HepG2 (cell line): ENCODE measurements around the gene SPIB. TPM values are rescaled to one million over a fixed set of nuclear protein-coding genes. Genes with fewer than 3 reads are reported as not detected.

Source experiments
- ATAC-seq: fragments of 200-7000 bp; cut with Tn5 transposase; 3 replicates; pipeline ENCODE4 v1.9.1; 2020; ENCODE audit warnings: mild to moderate bottlenecking, moderate library complexity
- BruUV-seq: library from RNA; stranded (reverse); fragments of 400-500 nt; replicated peaks from 2 replicates; lab custom pipeline; 2021; lab: Mats Ljungman, UMichigan
- CTCF ChIA-PET: fragments of 300-600 bp; formaldehyde crosslinking; extraction: SDS; loops from one replicate; lab custom pipeline; 2021; ENCODE audit warnings: low total read pairs, inconsistent platforms, low intra/inter-chr PET ratio; lab: Yijun Ruan, JAX
- POLR2A ChIA-PET: fragments of 350-600 bp; sonication (Branson Sonifier 250); formaldehyde crosslinking; loops from one replicate; lab custom pipeline; 2020; ENCODE audit warnings: antibody characterized with exemption, inconsistent platforms; lab: Yijun Ruan, JAX
- DNase-seq: peaks from one replicate; pipeline ENCODE4 v3.0.0-alpha.2; 2015; ENCODE audit warnings: low spot score
- FAIRE-seq: peaks from 3 replicates; lab custom pipeline; 2011; peaks lifted over from hg19 to GRCh38; lab: Jason Lieb, UNC
- H2AFZ ChIP-seq: one replicate; pipeline ENCODE4 v1.6.1; 2011; ENCODE audit warnings: low read length, inconsistent platforms
- H3K27ac ChIP-seq: fragments of 300-600 bp; 3 replicates; pipeline ENCODE4 v1.8.0; 2011; ENCODE audit warnings: mixed run types, mild to moderate bottlenecking, mixed read lengths, low read length, inconsistent platforms; ENCODE audit not compliant: insufficient read depth; ENCODE audit errors: extremely low read length
- H3K27me3 ChIP-seq, 2 experiments: fragments of 200-600 bp in 1 of 2; 2 replicates in 1 of 2; 3 replicates in 1 of 2; pipeline versions ENCODE4 v1.6.0 to v1.8.0; 2011; ENCODE audit warnings: low read length in 2 of 2, mild to moderate bottlenecking in 2 of 2, moderate library complexity in 2 of 2, inconsistent platforms in 1 of 2; ENCODE audit not compliant: insufficient read depth in 2 of 2, control insufficient read depth in 1 of 2
- H3K36me3 ChIP-seq, 2 experiments: fragments of 200-600 bp in 1 of 2; replicated peaks in 1 of 2; 2 replicates in 1 of 2; 3 replicates in 1 of 2; pipeline versions ENCODE4 v1.5.1 to v1.8.0; 2011; ENCODE audit warnings: low read length in 2 of 2, inconsistent platforms in 1 of 2; ENCODE audit not compliant: insufficient read depth in 2 of 2, control insufficient read depth in 1 of 2
- H3K4me1 ChIP-seq: 2 replicates; pipeline ENCODE4 v1.5.1; 2012; ENCODE audit warnings: low read length, inconsistent platforms; ENCODE audit not compliant: insufficient read depth
- H3K4me2 ChIP-seq: 2 replicates; pipeline ENCODE4 v1.6.0; 2011; ENCODE audit warnings: low read depth, low read length, inconsistent platforms
- H3K4me3 ChIP-seq, 3 experiments: fragments of 200-600 bp in 1 of 3; sonication (generic), shearing (Covaris generic) in 1 of 3; replicated peaks in 1 of 3; 2 replicates each; pipeline ENCODE4 v1.5.1; 2011 to 2016; ENCODE audit warnings: low read length in 3 of 3, inconsistent platforms in 2 of 3, low read depth in 2 of 3, mild to moderate bottlenecking in 2 of 3, control low read depth in 1 of 3, mixed read lengths in 1 of 3; ENCODE audit not compliant: insufficient read depth in 1 of 3
- H3K79me2 ChIP-seq: one replicate; pipeline ENCODE4 v1.6.1; 2011; ENCODE audit warnings: low read length, inconsistent platforms; ENCODE audit not compliant: insufficient read depth
- H3K9ac ChIP-seq: 2 replicates; pipeline ENCODE4 v1.6.0; 2011; ENCODE audit warnings: mild to moderate bottlenecking, low read depth, low read length, inconsistent platforms; ENCODE audit not compliant: insufficient read depth
- H3K9me3 ChIP-seq: 2 replicates; pipeline ENCODE4 v1.5.1; 2012; ENCODE audit warnings: mild to moderate bottlenecking, low read length
- H4K20me1 ChIP-seq: 2 replicates; pipeline ENCODE4 v1.6.0; 2011; ENCODE audit warnings: inconsistent platforms, mild to moderate bottlenecking, low read length, moderate library complexity; ENCODE audit not compliant: insufficient read depth
- CREB3 ChIP-seq: sonication (generic); formaldehyde crosslinking; IDR thresholded peaks from 2 replicates; pipeline ENCODE4 v1.5.0; 2020; ENCODE audit warnings: missing genetic modification reagents
- HNF1A ChIP-seq, 2 experiments: sonication (generic) in 1 of 2; formaldehyde crosslinking in 1 of 2; IDR thresholded peaks; 2 replicates each; pipeline versions ENCODE4 v1.4.0 to v1.6.1; 2016 to 2020; ENCODE audit warnings: borderline replicate concordance in 1 of 2, low read depth in 1 of 2, mild to moderate bottlenecking in 1 of 2, missing genetic modification reagents in 1 of 2
- NFE2 ChIP-seq: sonication (generic); formaldehyde crosslinking; IDR thresholded peaks from 2 replicates; pipeline ENCODE4 v1.4.0; 2020; ENCODE audit warnings: missing genetic modification reagents
- NFIB ChIP-seq: sonication (generic); formaldehyde crosslinking; IDR thresholded peaks from 2 replicates; pipeline ENCODE4 v1.9.0; 2021; ENCODE audit warnings: missing genetic modification reagents, mild to moderate bottlenecking, borderline replicate concordance
- SMAD3 ChIP-seq: sonication (generic); formaldehyde crosslinking; IDR thresholded peaks from 2 replicates; pipeline ENCODE4 v1.4.0; 2020; ENCODE audit warnings: missing genetic modification reagents
- ZNF333 ChIP-seq: sonication (generic); formaldehyde crosslinking; IDR thresholded peaks from 2 replicates; pipeline ENCODE4 v1.4.0; 2020; ENCODE audit warnings: mild to moderate bottlenecking, missing genetic modification reagents, borderline replicate concordance
- ZNF687 ChIP-seq: sonication (generic); formaldehyde crosslinking; IDR thresholded peaks from 2 replicates; pipeline ENCODE4 v1.5.1; 2020; ENCODE audit warnings: mild to moderate bottlenecking, missing genetic modification reagents, moderate library complexity
- WGBS: methylation state at CpG from one replicate; pipeline ENCODE4 v1.1.6; 2017; ENCODE audit warnings: low lambda C conversion rate; 5-methylcytosine and 5-hydroxymethylcytosine counted together
- in situ Hi-C: cut with HindIII; loops from 2 replicates; pipeline ENCODE4 v1.10.0; 2017; ENCODE audit warnings: low pct_unique_long_range_greater_than_20kb; ENCODE audit not compliant: extremely low pct_ligation_motif_present
- intact Hi-C: fragments of 100-400 bp; cut with micrococcal nuclease; formaldehyde crosslinking; loops from one replicate; pipeline ENCODE4 v1.10.0; 2022; ENCODE audit not compliant: unreplicated experiment
- polyA plus RNA-seq, 8 experiments: library from polyadenylated mRNA; depleted of rRNA in 3 of 8; stranded (reverse) in 7 of 8; unstranded in 1 of 8; fragments of >200 nt; fragmentation: Illumina TruSeq in 4 of 8; extraction: Trizol in 4 of 8; gene quantifications; 2 replicates each; pipeline versions ENCODE4 v1.2.1 to v1.2.3, GENCODE V29; 2011 to 2016; ENCODE audit warnings: low read depth in 4 of 8, missing spikeins in 1 of 8, mixed read lengths in 1 of 8; ENCODE audit not compliant: insufficient read depth in 1 of 8
- total RNA-seq, 5 experiments: library from RNA; depleted of rRNA; stranded (reverse); fragments of >200 nt; fragmentation: Illumina TruSeq; extraction: Trizol; gene quantifications; 2 replicates each; pipeline ENCODE4 v1.2.3, GENCODE V29; 2016; ENCODE audit warnings: low read depth in 1 of 5

SPIB gene
- total and polyA plus RNA-seq, 2 of the 13 experiments (the other 11 are each of a cell fraction or from before 2014, with no cell fraction given): 0.04 TPM; not detected in 1

- no peak for TF ChIP-seq ZNF687
- TF ChIP-seq ZNF333 (CRISPR knock-in tag): no peak
- TF ChIP-seq NFIB (CRISPR knock-in tag): no peak
Observed at GRCh38 chr19:50379602-50380001, 39.1 kb upstream of the SPIB start (continued).

- CTCF ChIA-PET: no interaction called here
- Histone ChIP-seq H3K27me3 (no peaks in the 10 kb centered on the region; a peak in 1 of 5 replicates), H3K4me3 (no peak overlapping the region), H4K20me1 (no peaks in the 10 kb centered on the region), H3K27ac (no peak overlapping the region), H2AFZ (no peak overlapping the region), H3K9me3 (no peaks in the 10 kb centered on the region), H3K36me3 (peaks cover 18 to 33% of the 10 kb centered on the region in 2 experiments; a peak in 4 of 5 replicates), H3K4me1 (peaks cover 13% of the 10 kb centered on the region), H3K9ac (no peak overlapping the region), H3K79me2 (peaks cover 7% of the 10 kb centered on the region), H3K4me2 (no peak overlapping the region)
- no TSS peak for BruUV-seq
- TF ChIP-seq CREB3 (CRISPR knock-in tag) (no peak), NFE2 (CRISPR knock-in tag) (no peak), SMAD3 (CRISPR knock-in tag) (no peak), HNF1A (IDR thresholded peaks at IDR 0.05; ENCODE audit: low read depth) (no peak), HNF1A (CRISPR knock-in tag; IDR thresholded peaks at IDR 0.05; ENCODE audit: borderline replicate concordance) (no peak)
- no peak for DNase-seq
- in situ Hi-C loops: no loop called here
- no peak for FAIRE-seq
- ATAC-seq: no peak
- 98% methylated on average over 11 of the region's 11 CpGs for WGBS
- intact Hi-C loops: no loop called here
- POLR2A ChIA-PET: no interaction called here
Observed at GRCh38 chr19:50380137-50380536, 38.6 kb upstream of the SPIB start.
